ENCODE results near the gene IVD. TPM values are rescaled to one million over a fixed set of nuclear protein-coding genes. Genes with fewer than 3 reads are reported as not detected.

IVD gene
- total and polyA plus RNA-seq, 2 of the 8 experiments (the other 6 are each of a cell fraction or from before 2014, with no cell fraction given), result 55.2 to 78.8 TPM

DNA sequence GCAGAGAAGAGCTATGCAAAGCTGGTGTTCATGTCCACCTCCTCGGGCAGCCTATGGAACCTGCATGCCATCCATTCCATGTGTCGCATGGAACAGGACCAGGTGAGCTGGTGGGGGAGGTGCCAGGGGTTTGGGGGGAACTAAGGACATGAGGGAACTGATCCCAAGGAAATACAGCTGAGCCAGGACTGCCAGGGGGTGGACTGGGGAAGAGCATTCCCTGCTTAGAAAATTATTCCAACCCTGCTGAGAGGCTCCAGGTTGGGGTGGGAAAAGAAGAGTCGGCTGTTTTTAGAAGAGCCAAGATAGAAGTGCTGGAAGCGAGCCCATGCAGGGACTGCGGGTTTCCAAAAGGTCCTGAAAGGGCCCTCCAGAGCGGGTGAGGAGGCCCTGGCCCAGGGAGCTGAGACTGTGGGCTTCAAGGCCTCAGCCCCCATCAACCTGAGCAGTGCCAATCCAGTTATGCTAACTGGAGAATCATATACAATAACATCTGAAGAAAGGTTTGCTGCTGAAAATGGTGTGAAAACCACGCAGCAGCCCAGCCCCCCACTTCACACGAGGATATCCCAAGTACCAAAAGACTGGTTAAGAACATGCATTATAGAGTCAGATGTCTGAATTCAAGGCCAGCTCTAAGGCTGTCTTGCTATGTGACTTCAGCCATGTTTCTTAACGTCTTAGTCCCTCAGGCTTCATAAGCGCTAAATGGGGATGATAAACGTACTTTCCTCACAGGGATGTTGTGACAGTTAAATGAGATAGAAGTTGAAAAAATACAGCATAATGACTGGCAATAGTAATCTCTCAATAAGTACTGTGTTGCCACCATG, 39.8 kb upstream of the IVD start:
- Histone ChIP-seq H3K18ac (ENCODE audit: extremely low read depth, low read length) (no peak overlapping the region), H3K27me3 (replicated peaks in 1 of 4; ENCODE audit: control insufficient read depth in 3 of 4, extremely low read depth in 1 of 4, insufficient read depth in 3 of 4, low read length in 3 of 4) (peaks cover 5 to 27% (median 23%) of the 10 kb centered on the region in 4 experiments), H3K56ac (replicated peaks; ENCODE audit: insufficient read length, low read depth, low read length) (no peak overlapping the region), H3K14ac (ENCODE audit: insufficient read length) (no peak overlapping the region), H3K9ac (replicated peaks in 1 of 4; ENCODE audit: extremely low read depth in 1 of 4, low read depth in 3 of 4, low read length in 3 of 4) (no peak overlapping the region), H4K8ac (ENCODE audit: extremely low read depth, insufficient read depth, low read length) (no peak overlapping the region), H3K23me2 (ENCODE audit: low read depth, low read length) (peaks cover 1% of the 10 kb centered on the region), H2BK120ac (replicated peaks; ENCODE audit: low read depth, low read length) (no peak overlapping the region), H3K79me2 (ENCODE audit: control insufficient read depth in 1 of 2, insufficient read depth in 2 of 2, low read length in 2 of 2) (no peaks in the 10 kb centered on the region), H2BK15ac (ENCODE audit: low read length) (no peak overlapping the region), H3K4me1 (replicated peaks in 1 of 4; ENCODE audit: control insufficient read depth in 3 of 4, insufficient read depth in 4 of 4, low read length in 3 of 4) (peaks cover 0 to 6% (median 4%) of the 10 kb centered on the region in 4 experiments; a peak in 3 of 7 replicates), H3K4ac (replicated peaks; ENCODE audit: insufficient read length, low read depth, low read length) (no peak overlapping the region), H3K79me1 (ENCODE audit: low read depth, low read length) (no peaks in the 10 kb centered on the region), H3K23ac (ENCODE audit: insufficient read length) (no peak overlapping the region), H2AK5ac (ENCODE audit: low read depth, low read length) (no peak overlapping the region), H4K5ac (ENCODE audit: insufficient read length, low read depth, low read length) (no peak overlapping the region), H4K91ac (replicated peaks; ENCODE audit: insufficient read length, low read length) (no peak overlapping the region), H2BK5ac (ENCODE audit: low read depth, low read length) (no peak overlapping the region), H2BK12ac (ENCODE audit: low read depth, low read length) (no peak overlapping the region), H4K20me1 (replicated peaks in 1 of 2; ENCODE audit: control insufficient read depth in 1 of 2, insufficient read depth in 2 of 2, low read length in 2 of 2) (peaks cover 0 to 1% of the 10 kb centered on the region in 2 experiments), H3K4me2 (ENCODE audit: insufficient read depth in 1 of 2, low read depth in 2 of 2, low read length in 2 of 2) (no peak overlapping the region), H3K9me3 (ENCODE audit: insufficient read depth in 2 of 2, low read depth in 1 of 2, low read length in 1 of 2) (peaks cover 0 to 8% of the 10 kb centered on the region in 2 experiments; a peak in 1 of 4 replicates), H2AFZ (ENCODE audit: low read length) (no peak overlapping the region), H3K4me3 (ENCODE audit: extremely low read depth in 1 of 4, insufficient read depth in 2 of 4, low read depth in 3 of 4, low read length in 4 of 4) (no peak overlapping the region), H2BK20ac (ENCODE audit: low read length) (no peak overlapping the region), H3K36me3 (ENCODE audit: control insufficient read depth in 2 of 4, insufficient read depth in 4 of 4, low read length in 3 of 4) (no peaks in the 10 kb centered on the region), H3K27ac (ENCODE audit: low read depth, low read length) (no peak overlapping the region)
- no peak for DNase-seq (ENCODE audit: low read depth in 1 of 2, low spot score in 2 of 2)
- ChIA-PET POLR2A (ENCODE audit: partially characterized antibody) (interaction anchor here (0.7 to 4.1 kb wide), 5 partner anchors 16 to 91 kb away, joined by 3 to 22 read pairs (median 3); partner anchors contain the start of genes IVD and KNSTRN), CTCF (ENCODE audit: partially characterized antibody) (interaction anchor here (0.7 to 13.4 kb wide), 15 partner anchors 10 to 111 kb away, joined by 3 to 452 read pairs (median 5); partner anchors contain the start of genes CCDC9B, DISP2 and PHGR1)
- 88% methylated on average over 11 of the region's 11 CpGs; no CpG with 5 or more reads in 1 of the 2 experiments for WGBS, 2 experiments (ENCODE audit: extremely low coverage in 1 of 2, insufficient coverage in 1 of 2, insufficient read length in 1 of 2, insufficient replicate concordance in 2 of 2, low coverage in 1 of 2, low lambda C conversion rate in 2 of 2, missing lambda C conversion rate in 1 of 2)
- no peak for FAIRE-seq
- TF ChIP-seq KDM1A (IDR thresholded peaks at IDR 0.05; ENCODE audit: borderline replicate concordance, low read length), result no peak
- TF ChIP-seq CTBP2 (IDR thresholded peaks at IDR 0.05; ENCODE audit: borderline replicate concordance, insufficient read depth, insufficient read length, low read length), result no peak
- TF ChIP-seq HDAC2 (IDR thresholded peaks at IDR 0.05; ENCODE audit: borderline replicate concordance in 1 of 2, low read depth in 2 of 2, low read length in 2 of 2), result no peak
- no peak for TF ChIP-seq RFX5 (IDR thresholded peaks at IDR 0.05; ENCODE audit: borderline replicate concordance, low read depth, low read length)
- TF ChIP-seq CREB1 (IDR thresholded peaks at IDR 0.05), result no peak
- no peak for TF ChIP-seq ZNF274 (IDR thresholded peaks at IDR 0.05; ENCODE audit: borderline replicate concordance, extremely low read depth, low read length)
- TF ChIP-seq CHD1 (IDR thresholded peaks at IDR 0.05; ENCODE audit: low read depth, low read length), result no peak
- no peak for TF ChIP-seq KDM5A (IDR thresholded peaks at IDR 0.05; ENCODE audit: low read length)
